ENCODE results near the gene SGPL1.

DNA sequence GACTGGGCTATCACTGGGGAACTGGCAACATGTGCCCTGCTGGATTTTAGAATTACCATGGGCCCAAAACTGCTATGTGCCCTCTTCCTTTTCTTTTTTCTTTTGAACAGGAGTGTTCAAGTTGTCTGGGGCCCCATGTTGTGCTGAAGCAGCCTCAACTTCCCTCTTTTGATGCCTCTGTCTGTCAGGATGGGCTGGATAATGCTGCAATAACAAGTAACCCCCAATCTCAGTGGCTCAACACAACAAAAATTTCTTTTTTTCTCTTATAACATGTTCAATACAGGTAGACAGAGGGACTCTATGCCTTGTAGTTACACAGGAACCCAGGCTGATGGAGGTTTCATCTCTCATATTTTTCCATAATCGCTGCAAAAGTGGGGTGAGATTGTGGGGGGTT lies 80.8 kb downstream of the SGPL1 start:
- no peak for TF ChIP-seq POLR2AphosphoS5 (IDR thresholded peaks at IDR 0.05; ENCODE audit: low read depth, low read length)
- no peak for TF ChIP-seq TAF1 (IDR thresholded peaks at IDR 0.05; ENCODE audit: low read depth, low read length)
- TF ChIP-seq POLR2A (IDR thresholded peaks at IDR 0.05; ENCODE audit: low read depth, low read length), result no peak
- no peak for TF ChIP-seq PAX5 (IDR thresholded peaks at IDR 0.05; ENCODE audit: insufficient read depth, low read length, severe bottlenecking)
- no peak for TF ChIP-seq SPI1 (IDR thresholded peaks at IDR 0.05; ENCODE audit: low read depth, low read length)

All from GM12891 (cell line).